ENCODE results near the gene MNX1. TPM values are rescaled to one million over a fixed set of nuclear protein-coding genes. Genes with fewer than 3 reads are reported as not detected.

MNX1 gene
- total RNA-seq, 2 donors from 2014 or later, result not detected

DNA sequence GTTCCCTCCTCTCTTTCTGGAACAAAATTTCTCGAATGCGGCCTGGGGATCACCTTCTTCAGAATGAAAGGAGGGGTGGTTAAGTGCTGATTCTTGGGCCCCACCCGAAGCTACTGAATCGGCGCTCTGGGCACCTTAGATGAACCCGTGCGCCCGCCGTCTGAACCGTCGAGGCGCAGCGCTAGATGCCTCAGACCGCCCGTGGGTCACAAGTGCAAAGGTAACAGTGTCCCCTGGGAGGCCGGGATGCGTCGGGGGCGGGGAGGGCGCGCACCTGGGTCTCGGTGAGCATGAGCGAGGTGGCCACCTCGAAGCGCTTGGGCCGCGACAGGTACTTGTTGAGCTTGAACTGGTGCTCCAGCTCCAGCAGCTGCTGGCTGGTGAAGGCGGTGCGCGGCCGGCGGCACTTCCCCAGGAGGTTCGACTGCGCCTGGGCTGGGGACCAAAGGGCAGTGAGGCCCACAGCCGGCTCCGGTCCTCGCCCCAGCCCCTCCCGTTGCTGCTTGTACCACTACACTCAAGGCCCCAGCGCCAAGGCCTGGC is 4.2 kb downstream of the MNX1 start:
- intact Hi-C loops (cut with DNase I), result no loop called here
- no peak for DNase-seq (ENCODE audit: low spot score)

DNA sequence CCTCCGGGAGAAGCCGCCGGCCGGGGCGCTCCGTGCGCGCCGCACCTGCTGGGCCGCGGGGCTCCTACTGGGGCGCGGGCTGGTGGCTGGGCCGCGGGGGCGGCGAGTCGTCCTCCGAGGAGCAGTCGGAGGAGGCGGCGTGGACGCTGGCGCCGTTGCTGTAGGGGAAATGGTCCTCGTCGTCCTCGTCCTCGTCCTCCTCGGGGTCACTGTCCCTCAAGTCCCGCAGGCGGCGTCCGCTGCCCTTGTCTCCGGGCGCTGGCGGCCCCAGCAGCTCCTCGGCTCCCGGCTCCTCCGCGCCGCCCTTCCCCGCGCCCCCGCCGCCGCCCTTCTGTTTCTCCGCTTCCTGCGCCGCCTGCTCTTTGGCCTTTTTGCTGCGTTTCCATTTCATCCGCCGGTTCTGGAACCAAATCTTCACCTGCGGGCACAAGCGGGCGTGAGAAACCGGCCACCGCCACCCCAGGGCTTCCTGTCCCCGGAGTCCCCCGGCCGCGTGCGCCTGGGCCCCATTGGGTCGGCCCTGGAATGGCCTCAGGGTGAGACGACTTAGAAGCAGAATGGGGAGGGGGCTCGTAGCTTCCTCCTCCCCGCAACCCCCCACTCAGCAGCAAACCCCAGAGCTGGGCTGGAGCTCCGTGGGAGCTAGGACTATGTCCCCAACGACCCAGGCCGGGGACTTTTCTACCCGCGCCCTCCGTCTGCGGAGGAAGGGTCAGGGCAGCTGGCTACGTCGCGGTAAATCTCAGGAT is 4.8 kb downstream of the MNX1 start:
- intact Hi-C loops (cut with DNase I), result no loop called here
- no peak for DNase-seq (ENCODE audit: low spot score)

- no peak for DNase-seq (ENCODE audit: low spot score)
- intact Hi-C loops (cut with DNase I), result no loop called here
These were observed 5.7 kb downstream of the MNX1 start for GRCh38 chr7:157004521-157005455.

DNA sequence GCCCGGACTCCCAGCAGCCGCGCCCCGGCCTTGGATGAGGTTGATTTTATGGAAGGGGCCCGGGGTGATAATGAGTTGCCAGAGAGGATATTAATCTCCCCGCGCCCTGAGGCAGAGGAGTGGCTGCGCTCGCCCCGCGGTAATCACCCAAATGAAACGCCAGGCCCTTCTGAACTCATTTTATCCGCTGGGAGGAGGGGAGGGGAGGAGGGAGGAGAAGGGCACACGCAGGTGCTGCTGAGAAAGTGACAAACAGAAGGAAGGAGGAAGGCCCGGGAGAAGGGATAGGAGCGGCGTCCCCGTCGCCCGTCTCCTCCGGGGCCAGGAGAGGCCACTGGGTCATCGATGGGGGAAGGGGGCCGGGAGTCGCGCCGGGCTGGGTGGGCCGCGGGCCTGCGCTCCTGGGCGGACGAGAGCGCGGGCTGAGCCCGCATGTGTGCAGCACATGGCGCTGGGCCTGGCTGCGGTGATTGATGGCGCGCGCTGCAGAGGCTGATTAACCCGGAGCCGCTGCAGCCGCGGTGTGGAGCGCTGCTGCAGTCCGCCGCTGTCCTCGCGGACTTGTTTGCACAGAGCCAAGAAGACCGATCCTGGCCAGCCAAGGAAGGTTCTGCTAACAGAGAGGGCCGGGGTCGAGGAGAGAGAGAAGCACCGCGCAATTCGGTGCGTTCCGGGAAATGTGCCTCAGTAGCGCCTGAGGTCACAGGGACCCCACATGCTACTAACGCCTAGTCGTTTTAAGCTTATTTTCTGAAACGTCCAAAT is 6.5 kb downstream of the MNX1 start:
- DNase-seq (ENCODE audit: low spot score), result peak; percentile 23
- intact Hi-C loops (cut with DNase I), result no loop called here

- intact Hi-C loops (cut with DNase I), result no loop called here
- no peak for DNase-seq (ENCODE audit: low spot score)
These were observed 7.1 kb downstream of the MNX1 start for GRCh38 chr7:157003445-157003755.

GRCh38 chr7:157002819-157003421 is 7.5 kb downstream of the MNX1 start:
- intact Hi-C loops (cut with DNase I), result no loop called here
- no peak for DNase-seq (ENCODE audit: low spot score)

GRCh38 chr7:157001920-157002818 is 8.3 kb downstream of the MNX1 start:
- intact Hi-C loops (cut with DNase I), result no loop called here
- DNase-seq (ENCODE audit: low spot score), result no peak

- no peak for DNase-seq (ENCODE audit: low spot score)
- intact Hi-C loops (cut with DNase I), result no loop called here
These were observed 9.5 kb downstream of the MNX1 start for GRCh38 chr7:157000741-157001653.

DNA sequence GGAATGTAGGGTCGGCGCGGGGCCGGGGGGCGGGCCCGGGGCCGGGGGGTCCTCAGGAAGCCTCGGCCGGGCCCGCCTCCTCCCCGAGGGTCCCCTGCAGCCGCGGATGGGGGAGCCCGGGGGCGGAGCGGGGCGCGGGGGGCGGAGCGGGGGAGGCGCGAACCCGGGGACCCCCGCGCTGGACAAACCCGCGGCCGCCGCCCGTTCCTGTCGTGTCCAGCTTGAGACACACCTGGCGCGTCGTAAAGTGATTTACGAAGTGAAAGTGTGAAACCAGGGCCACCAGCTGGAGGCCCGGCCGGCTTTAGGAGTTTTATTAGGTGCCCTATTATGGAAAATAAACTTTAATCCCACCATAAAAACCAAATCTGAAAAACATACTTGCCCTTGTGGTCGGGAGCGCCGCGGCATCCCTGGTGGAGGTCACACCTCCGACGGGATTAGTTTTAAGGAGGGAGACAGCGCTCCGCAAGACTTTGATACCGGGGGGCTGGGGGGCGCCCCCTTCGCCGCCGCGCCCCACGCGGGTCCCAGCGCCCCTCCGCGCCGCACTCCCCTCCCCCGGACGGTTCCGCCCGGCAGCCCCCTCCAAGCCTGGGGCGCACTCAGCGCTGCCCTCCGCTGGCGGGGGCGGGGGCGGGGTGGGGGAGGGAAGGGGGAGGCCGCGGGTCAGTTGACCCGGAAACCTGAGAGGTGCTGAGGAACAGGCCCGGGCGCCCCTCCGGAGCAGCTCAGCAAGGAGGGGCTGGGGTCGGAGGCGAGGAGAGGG is 10.3 kb downstream of the MNX1 start:
- DNase-seq (ENCODE audit: low spot score), result no peak
- intact Hi-C loops (cut with DNase I), result loop anchor here in 1 of 2 donors (10.0 kb wide), 1 partner anchor 55 kb away; no protein-coding TSS in a partner anchor

DNA sequence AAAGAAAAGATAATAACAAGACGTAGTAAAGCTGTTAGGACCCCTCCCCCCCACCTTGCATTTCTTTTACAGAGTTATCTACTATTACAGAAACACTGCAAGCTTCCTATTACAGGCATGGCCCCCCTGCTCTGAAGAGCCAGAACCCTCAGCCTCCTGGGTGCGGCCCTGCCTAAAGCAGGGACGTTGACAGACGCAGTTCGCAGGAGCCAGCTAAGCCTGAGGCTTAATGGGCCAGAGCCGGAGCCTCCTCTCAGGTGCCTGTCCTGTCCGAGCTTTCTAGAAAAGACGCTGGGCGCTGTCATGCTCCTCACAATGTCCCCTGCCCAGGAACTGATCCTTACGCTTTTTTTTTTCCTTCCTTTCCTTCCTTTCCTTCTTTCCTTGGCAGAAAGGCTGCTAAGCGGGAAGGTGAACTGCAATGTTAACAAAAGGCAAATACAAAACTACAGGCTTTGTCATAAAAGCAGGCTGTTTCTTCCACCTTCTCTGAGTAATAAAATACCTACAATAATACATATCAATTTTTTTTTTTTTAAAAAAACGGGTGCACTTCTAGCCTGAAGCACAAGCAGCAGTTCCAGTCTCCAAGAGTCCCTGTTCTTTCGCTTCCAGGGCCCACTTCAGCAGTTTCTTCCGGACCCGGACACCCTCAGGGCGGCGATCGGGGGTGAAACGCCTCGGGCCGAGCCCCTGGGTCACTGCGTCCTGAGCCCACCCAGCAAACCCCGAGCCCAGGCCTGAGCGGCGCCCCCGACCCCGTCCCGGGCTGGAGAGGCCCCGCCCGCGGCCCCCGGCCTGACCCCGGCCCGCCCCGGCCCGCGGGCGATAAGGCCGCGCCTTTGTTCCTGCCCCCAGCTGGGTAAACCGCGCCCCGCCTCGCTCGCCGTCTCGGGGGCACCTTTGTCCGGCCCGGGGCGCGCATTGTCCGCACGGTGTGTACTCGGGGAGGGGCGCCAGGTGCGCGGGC is 11.2 kb downstream of the MNX1 start:
- no peak for DNase-seq (ENCODE audit: low spot score)
- intact Hi-C loops (cut with DNase I), result loop anchor here in 1 of 2 donors (10.0 kb wide), 1 partner anchor 56 kb away; no protein-coding TSS in a partner anchor

DNA sequence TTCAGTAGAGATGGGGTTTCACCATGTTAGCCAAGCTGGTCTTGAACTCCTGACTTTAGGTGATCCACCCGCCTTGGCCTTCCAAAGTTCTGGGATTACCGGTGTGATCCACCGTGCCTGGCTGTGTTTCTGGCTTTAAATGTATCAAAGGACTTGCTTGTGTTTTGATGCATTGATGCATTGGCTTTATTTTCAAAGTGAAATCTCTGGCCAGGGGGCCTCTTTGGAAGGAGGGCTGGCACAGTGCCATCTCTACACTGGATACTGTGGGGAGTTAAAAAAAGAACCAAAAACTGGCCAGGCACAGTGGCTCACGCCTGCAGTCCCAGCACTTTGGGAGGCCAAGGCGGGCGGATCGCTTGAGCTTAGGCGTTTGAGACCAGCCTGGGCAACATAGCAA is 16.0 kb downstream of the MNX1 start:
- intact Hi-C loops (cut with DNase I), result loop anchor here (2.0 to 10.0 kb wide), 3 partner anchors 20 to 1043 kb away; no protein-coding TSS in a partner anchor
- no peak for DNase-seq (ENCODE audit: low spot score)

- intact Hi-C loops (cut with DNase I), result loop anchor here (2.0 to 10.0 kb wide), 3 partner anchors 21 to 1043 kb away; no protein-coding TSS in a partner anchor
- DNase-seq (ENCODE audit: low spot score), result no peak
These were observed 16.6 kb downstream of the MNX1 start for GRCh38 chr7:156993925-156994235.

DNA sequence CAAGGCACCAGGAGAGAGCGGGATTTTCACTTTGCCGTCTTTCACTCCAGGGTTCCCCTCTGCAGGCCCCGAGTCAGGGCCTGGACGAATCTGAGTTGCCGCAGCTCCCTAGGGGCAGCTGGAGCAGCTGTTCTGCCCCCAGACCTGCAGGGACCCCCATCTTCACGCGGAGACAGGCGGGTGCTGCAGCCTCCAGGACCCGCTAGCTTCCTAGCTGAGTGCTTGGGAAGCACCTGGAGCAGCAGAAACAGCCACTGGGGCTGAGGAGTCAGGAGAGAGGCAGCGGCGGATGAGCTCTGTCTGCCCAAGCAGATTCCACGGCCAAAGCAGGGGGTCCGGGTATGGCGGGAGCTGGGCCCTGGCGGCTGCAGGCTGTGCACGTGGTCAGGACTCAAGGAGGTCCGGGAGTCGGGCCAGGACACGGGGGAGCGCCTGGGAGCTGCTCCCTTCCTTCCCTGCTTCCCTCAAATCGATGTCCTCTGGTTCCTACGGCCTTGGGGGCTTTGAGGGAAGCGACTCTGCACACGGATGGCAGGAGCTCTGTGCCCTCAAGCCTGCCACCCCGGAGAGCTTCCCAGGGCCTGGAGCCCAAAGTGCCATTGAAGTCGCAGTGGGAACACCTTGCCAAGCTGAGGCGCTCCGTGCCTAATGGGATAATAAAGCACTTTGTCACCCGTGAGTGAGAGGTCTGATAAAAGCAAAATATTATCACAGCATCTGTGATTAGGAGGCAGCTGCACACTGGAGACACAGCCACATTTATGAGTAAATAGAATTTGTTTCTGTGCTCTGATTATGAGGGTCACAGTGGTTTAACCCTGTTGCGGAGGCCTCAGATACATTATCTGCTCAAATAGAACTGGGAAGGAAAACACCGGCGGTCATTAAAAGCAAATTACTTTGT is 17.2 kb downstream of the MNX1 start:
- intact Hi-C loops (cut with DNase I), result loop anchor here in 1 of 2 donors (5.0 to 10.0 kb wide), 2 partner anchors 62 to 1044 kb away; no protein-coding TSS in a partner anchor
- no peak for DNase-seq (ENCODE audit: low spot score)

All from posterior vena cava (tissue), 2 donors.